Effector memory CD4-positive, alpha-beta T cell (primary cell): ENCODE results near the gene FARP1.

ENCODE experiments used
- DNase-seq, 3 donors: peaks; one replicate each; pipeline ENCODE4 v3.0.0-alpha.2; 2020
- H3K27ac ChIP-seq: 2 replicates; pipeline ENCODE4 v1.7.0; 2013; ENCODE audit warnings: mild to moderate bottlenecking, low read length, moderate library complexity; ENCODE audit not compliant: insufficient read depth, poor library complexity, severe bottlenecking
- H3K27me3 ChIP-seq: replicated peaks from 2 replicates; pipeline ENCODE4 v1.7.0; 2013; ENCODE audit warnings: mild to moderate bottlenecking, low read length; ENCODE audit not compliant: insufficient read depth, control insufficient read depth, poor library complexity, severe bottlenecking
- H3K36me3 ChIP-seq: 2 replicates; pipeline ENCODE4 v1.7.0; 2013; ENCODE audit warnings: mild to moderate bottlenecking, low read length, moderate library complexity; ENCODE audit not compliant: control insufficient read depth, insufficient read depth
- H3K4me1 ChIP-seq: 2 replicates; pipeline ENCODE4 v1.7.0; 2013; ENCODE audit warnings: low read length, mild to moderate bottlenecking; ENCODE audit not compliant: control insufficient read depth, insufficient read depth, poor library complexity, severe bottlenecking
- H3K4me3 ChIP-seq: 2 replicates; pipeline ENCODE4 v1.7.0; 2013; ENCODE audit warnings: low read length, low read depth, mild to moderate bottlenecking; ENCODE audit not compliant: insufficient read depth, poor library complexity, severe bottlenecking
- H3K9me3 ChIP-seq: 2 replicates; pipeline ENCODE4 v1.7.0; 2013; ENCODE audit warnings: mild to moderate bottlenecking, low read length, moderate library complexity; ENCODE audit not compliant: control insufficient read depth

FARP1 gene

DNA sequence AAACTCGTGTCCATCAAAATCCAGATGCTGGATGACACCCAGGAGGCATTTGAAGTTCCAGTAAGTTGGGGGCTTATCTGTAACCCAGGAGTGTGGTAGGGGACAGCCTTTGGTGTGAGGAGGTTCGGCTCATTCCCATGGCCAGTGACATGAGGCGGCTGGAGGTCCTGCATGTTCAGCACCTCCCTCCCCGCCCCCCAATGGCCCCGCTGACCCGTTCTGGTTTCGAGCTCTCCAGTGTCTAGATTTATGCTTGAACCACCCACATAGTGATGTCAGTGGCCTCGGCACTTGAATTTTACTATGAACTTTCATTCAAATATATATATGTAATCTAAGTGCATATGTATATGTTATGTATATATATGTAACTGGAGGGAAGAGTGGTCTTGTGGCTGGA is 70.5 kb downstream of the FARP1 start:
- H3K4me3 ChIP-seq, result no peak overlapping the region
- no peaks in the 10 kb centered on the region for H3K9me3 ChIP-seq
- no peaks in the 10 kb centered on the region for H3K36me3 ChIP-seq
- H3K27me3 ChIP-seq, result no peaks in the 10 kb centered on the region
- H3K4me1 ChIP-seq, result no peaks in the 10 kb centered on the region
- no peak for DNase-seq
- no peak overlapping the region for H3K27ac ChIP-seq

DNA sequence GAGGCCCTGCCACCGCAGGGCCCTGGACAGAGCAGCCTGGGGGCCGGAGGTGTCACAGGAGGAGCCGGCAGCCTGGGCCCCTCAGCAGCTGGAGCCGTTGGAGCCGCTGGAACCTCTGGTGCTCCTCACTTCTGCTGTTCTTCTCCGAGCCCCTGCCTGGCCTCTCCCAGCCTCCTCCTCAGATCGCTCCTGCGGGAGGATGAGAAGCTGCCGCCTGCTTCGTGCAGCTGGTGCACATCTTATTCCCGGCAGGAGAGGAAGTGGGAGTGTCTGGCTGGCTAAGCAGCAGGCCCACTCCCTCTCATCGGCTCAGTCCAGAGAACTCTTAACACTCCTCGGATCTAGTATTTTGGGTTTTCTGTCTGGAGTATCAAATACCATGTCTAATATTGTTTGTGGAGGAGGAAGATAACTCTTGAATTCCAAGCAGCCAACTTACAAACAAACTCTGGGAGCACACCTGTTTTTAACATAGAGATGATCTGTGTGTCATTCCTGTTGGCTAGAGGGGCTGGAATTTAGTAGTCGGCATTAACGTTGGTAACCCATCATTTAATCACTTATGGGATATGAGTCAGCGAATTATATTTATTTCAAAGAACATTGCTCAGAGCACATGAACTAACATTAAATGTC is 71.2 kb downstream of the FARP1 start:
- Histone ChIP-seq H3K4me1 (no peaks in the 10 kb centered on the region), H3K27me3 (no peaks in the 10 kb centered on the region), H3K27ac (no peak overlapping the region), H3K9me3 (no peaks in the 10 kb centered on the region), H3K4me3 (no peak overlapping the region), H3K36me3 (no peaks in the 10 kb centered on the region)
- DNase-seq, result no peak

DNA sequence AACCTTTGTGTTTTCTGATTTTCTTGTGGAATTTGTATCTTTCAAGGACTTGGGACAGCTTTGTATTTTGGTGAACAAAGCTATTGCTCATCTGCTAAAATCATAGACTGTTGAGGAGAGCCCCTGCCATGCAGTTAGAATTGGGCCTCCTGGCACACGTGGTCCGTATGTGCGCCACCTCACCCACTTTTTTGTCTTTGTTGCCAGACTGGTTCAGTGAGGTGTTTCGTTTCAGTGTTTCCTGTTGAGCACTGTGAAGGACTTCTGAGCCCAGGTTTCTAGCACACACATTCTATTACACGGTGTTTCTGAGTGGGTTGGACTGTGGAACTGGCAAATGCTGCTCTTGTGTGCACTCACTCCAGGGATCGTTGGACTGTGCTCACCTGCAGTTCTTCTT is 71.8 kb downstream of the FARP1 start:
- H3K27ac ChIP-seq, result no peak overlapping the region
- H3K27me3 ChIP-seq, result no peaks in the 10 kb centered on the region
- H3K4me1 ChIP-seq, result no peaks in the 10 kb centered on the region
- H3K9me3 ChIP-seq, result no peaks in the 10 kb centered on the region
- DNase-seq, result no peak
- H3K36me3 ChIP-seq, result no peaks in the 10 kb centered on the region
- H3K4me3 ChIP-seq, result no peak overlapping the region

DNA sequence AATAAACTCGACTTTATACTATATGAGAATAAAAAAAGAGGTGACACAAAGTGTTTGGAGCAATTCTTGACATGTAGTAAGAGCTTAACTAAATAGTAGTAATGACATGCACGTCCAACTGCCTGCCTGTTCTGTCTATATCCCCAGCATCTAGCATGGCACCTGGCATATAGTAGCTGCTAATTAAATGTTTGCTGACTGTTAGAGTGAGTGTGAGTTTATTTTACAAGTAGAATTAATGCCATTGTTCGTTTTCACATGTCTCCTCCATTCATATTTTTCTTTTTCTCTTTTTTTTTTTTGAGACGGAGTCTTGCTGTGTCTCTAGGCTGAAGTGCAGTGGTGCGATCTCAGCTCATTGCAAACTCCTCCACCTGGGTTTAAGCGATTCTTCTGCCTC is 72.6 kb downstream of the FARP1 start:
- Histone ChIP-seq H3K9me3 (no peaks in the 10 kb centered on the region), H3K4me3 (no peak overlapping the region), H3K27ac (no peak overlapping the region), H3K4me1 (no peaks in the 10 kb centered on the region), H3K27me3 (no peaks in the 10 kb centered on the region), H3K36me3 (no peaks in the 10 kb centered on the region)
- DNase-seq, result no peak

DNA sequence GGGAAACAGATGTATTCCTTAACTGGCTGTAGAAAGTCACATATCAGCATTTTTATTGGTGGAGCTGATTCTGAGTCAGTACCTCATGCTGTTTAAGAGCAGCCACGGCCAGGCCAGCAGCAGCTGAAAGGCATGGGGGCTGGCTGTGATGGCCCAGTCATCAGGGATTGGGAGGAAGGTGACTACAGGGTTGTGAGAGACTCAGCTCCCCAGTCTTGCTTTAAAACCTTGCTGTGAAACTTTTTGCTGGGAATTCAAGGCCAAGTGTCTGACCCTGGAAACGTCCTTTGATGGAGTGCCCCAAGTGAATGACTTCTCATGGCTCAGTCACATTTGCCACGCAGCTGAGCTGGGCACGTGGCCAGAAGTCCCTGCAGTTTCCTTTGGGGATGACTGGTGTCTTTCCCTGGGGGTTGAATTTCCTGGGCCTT is 73.3 kb downstream of the FARP1 start:
- Histone ChIP-seq H3K4me3 (no peak overlapping the region), H3K27ac (no peak overlapping the region), H3K27me3 (no peaks in the 10 kb centered on the region), H3K4me1 (no peaks in the 10 kb centered on the region), H3K36me3 (no peaks in the 10 kb centered on the region), H3K9me3 (no peaks in the 10 kb centered on the region)
- DNase-seq, result no peak

DNA sequence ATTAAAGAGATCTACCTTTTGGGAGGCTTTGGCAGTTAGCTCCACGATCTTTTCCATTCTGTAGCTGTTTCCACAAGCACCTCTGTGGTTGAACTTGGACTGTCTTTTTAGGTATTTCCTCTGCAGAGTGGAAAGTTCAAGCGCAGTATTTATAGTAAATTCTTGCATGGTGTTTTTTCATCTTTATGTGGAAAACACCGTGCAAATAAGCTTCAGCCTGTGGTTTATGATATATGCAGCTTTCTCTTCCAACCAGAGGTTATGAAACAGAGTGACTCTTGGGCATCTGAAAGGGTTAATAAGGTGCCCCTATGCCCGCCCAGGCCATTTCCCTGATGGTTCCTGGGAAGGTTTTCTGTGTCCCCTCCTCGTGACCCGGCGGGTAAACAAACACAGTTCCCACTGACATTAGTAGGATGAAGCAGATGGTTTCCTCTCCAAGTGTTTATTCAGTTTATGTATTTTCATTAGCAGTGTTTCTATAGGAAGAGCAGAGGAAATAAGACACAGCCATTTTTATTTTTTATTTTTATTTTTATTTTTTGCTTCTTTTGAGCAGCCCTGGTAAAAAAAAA is 73.9 kb downstream of the FARP1 start:
- no peak overlapping the region for H3K4me3 ChIP-seq
- H3K4me1 ChIP-seq, result no peaks in the 10 kb centered on the region
- no peak for DNase-seq
- H3K27ac ChIP-seq, result no peak overlapping the region
- H3K9me3 ChIP-seq, result no peaks in the 10 kb centered on the region
- no peaks in the 10 kb centered on the region for H3K36me3 ChIP-seq
- H3K27me3 ChIP-seq, result no peaks in the 10 kb centered on the region

DNA sequence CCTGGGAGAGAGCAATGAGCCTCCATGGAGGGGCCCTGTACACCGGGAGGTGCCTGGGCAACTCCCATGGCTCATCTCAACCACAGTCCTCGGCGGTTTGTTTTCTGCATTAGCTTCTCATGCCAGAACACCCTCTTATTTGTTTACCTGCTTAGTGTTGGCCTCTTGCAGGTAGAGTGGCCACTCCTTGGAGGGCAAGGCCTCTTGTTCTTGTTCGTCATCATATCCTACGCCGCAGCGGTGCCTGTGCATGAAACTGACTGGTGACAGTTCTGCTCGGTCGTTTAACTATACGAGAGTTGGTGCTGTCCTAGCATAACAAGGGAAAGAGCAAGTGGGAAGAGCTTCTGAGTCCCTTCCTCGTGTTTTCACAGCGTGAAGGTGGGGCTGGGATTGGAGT is 74.7 kb downstream of the FARP1 start:
- no peaks in the 10 kb centered on the region for H3K4me1 ChIP-seq
- DNase-seq, result no peak
- H3K36me3 ChIP-seq, result no peaks in the 10 kb centered on the region
- no peaks in the 10 kb centered on the region for H3K27me3 ChIP-seq
- H3K27ac ChIP-seq, result no peak overlapping the region
- no peaks in the 10 kb centered on the region for H3K9me3 ChIP-seq
- H3K4me3 ChIP-seq, result no peak overlapping the region

DNA sequence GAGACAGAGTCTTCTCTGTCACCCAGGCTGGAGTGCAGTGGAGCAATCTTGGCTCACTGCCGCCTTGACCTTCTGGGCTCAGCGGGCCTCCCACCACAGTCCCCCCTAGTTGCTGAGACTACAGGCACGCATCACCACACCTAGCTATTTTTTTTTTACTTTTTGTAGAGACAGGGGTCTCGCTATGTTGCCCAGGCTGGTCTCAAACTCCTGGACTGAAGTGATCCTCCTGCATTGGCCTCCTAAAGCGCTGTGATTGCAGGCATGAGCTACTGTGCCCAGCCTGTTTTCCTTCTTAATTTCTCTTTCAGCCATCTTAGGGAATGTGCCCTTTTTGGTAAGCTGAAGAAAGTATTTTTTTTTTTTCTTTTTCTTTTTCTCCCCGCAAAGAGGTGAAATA is 76.8 kb downstream of the FARP1 start:
- no peaks in the 10 kb centered on the region for H3K4me1 ChIP-seq
- H3K36me3 ChIP-seq, result no peaks in the 10 kb centered on the region
- H3K9me3 ChIP-seq, result no peaks in the 10 kb centered on the region
- no peaks in the 10 kb centered on the region for H3K27me3 ChIP-seq
- no peak for DNase-seq
- no peak overlapping the region for H3K27ac ChIP-seq
- no peak overlapping the region for H3K4me3 ChIP-seq

DNA sequence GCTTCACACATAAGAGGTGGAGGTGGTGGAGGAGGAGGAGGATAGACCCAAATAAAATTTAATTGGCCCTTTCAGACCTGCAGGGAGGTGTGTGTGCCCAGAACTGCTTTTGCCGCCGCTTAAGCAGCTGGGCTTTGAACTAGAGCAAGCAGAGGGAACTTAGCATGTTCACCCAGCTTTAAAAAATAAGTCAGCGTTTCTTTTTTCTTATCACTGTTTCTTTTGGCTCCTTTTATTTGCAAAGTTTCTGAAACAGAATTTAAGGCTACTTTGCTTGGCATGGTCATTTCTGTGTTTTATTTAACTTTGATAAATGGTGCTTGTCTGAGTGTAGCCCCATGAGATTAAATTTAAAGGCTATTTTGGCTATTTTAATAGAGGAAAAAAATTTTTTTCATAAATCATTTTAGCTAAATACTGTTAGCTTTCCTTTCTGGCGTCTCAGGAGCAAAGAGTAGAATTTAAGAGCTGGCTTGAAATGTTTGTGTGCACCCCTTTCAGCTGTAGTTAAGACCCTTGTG is 77.4 kb downstream of the FARP1 start:
- no peaks in the 10 kb centered on the region for H3K36me3 ChIP-seq
- H3K27ac ChIP-seq, result no peak overlapping the region
- H3K4me3 ChIP-seq, result no peak overlapping the region
- H3K27me3 ChIP-seq, result no peaks in the 10 kb centered on the region
- H3K4me1 ChIP-seq, result no peaks in the 10 kb centered on the region
- no peaks in the 10 kb centered on the region for H3K9me3 ChIP-seq
- DNase-seq, result no peak

DNA sequence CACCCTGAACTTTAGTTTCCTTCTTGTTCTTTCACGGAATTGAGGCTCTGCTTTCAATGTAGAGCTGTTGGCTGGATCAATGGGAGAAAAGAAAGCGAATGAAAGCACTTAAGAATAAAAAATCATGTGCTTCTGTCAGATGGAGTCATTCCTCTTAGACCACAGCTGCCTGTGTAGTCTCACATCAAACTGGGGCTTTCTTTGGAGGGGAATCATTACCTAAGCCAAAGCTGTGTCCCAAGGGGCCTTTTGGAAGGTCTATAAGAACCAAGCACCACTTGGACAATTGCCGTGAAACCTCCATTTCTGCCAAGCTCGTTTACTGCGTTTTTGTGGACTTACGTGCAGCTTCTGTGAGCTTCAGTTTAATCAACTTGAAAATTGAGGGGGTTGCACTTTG is 78.3 kb downstream of the FARP1 start:
- Histone ChIP-seq H3K4me3 (no peak overlapping the region), H3K9me3 (no peaks in the 10 kb centered on the region), H3K27ac (no peak overlapping the region), H3K4me1 (no peaks in the 10 kb centered on the region), H3K27me3 (no peaks in the 10 kb centered on the region), H3K36me3 (no peaks in the 10 kb centered on the region)
- DNase-seq, result no peak
